GM04504 (cell line): ENCODE measurements around the gene ARHGAP26.

Experiments
- DNase-seq: peaks from one replicate; pipeline ENCODE4 v3.0.0-alpha.2; 2012; ENCODE audit warnings: low read depth

The ARHGAP26 gene

GRCh38 chr5:143248822-143249579, 478.8 kb downstream of the ARHGAP26 start:
- DNase-seq = peak; percentile 79

- DNase-seq = no peak
Observed at GRCh38 chr5:143249851-143250250, 479.7 kb downstream of the ARHGAP26 start.

GRCh38 chr5:143251190-143251589, 481.0 kb downstream of the ARHGAP26 start:
- DNase-seq = no peak

- DNase-seq = no peak
Observed at GRCh38 chr5:143251946-143252345, 481.8 kb downstream of the ARHGAP26 start.

DNA sequence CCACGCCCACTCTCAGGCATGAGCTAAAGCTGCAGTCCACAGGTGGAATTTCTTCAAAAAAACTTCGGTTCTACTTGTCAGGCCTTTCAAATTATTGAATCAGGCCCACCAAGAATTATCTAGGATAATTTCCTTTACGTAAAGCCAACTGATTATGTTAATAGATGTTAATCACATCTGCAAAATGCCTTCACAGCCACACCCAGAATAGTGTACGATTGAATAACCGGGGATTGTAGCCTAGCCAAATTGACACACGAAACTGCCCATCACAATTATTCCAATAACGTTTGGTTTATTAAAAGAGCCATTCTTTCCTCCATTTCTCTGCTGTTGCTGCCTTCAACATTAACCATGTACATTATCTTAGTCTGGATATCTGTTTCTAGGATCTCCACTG, 484.6 kb downstream of the ARHGAP26 start:
- DNase-seq = no peak

GRCh38 chr5:143258559-143259253, 488.5 kb downstream of the ARHGAP26 start:
- no peak for DNase-seq

GRCh38 chr5:143259254-143259605, 489.1 kb downstream of the ARHGAP26 start:
- DNase-seq = no peak

DNA sequence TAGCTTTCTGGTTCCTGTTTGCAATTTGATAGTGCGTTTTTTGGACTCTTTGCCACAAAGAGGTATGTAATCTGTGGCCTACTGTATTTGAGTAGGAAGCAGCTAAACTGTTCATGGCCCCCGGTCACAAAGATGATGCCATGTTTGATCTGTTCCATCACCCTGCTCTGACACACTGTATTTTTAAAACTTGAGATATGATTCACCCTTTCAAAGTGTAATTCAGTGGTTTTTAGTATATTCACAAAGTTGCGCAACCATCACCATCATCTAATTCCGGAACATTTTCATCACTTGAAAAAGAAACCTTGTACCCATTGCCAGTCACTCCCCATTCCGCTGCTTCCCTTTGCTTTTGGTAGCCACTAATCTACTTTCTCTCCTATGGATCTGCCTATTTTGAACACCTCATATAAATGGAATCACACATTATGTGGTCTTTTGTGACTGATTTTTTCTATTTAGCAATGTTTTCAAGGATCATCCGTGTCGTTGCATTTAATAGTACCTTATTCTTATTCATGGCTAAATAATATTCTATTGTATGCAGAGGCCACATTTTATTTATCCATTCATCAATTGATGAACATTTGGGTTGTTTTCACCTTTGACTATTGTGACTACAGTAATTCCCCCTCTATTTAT, 491.7 kb downstream of the ARHGAP26 start:
- DNase-seq = peak; percentile 36

GRCh38 chr5:143262393-143263174, 492.4 kb downstream of the ARHGAP26 start:
- DNase-seq = peak; percentile 57

DNA sequence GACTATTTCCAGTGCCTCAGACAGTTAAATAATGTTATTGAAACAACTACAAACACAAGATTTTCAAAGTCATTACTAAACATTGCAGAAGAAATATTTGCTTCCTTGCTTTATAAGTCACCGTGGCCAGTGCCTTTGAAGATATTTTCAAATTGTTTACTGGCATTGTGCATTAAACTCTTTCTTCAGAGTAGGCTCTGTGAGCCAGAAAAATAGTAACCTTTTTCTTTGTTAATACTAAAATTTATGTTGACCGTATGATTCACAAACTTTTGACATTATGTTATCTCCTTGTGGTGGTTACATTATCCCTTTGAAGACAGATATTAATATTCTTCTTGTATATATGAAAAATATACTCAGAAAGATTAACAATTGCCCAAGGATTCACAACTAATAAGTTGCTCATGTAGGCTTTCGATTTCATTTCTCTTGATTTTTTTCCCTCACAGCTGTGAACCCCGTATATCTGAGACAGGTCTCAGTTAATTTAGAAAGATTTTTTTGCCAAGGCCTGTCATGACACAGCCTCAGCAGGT, 493.2 kb downstream of the ARHGAP26 start:
- DNase-seq = no peak

DNA sequence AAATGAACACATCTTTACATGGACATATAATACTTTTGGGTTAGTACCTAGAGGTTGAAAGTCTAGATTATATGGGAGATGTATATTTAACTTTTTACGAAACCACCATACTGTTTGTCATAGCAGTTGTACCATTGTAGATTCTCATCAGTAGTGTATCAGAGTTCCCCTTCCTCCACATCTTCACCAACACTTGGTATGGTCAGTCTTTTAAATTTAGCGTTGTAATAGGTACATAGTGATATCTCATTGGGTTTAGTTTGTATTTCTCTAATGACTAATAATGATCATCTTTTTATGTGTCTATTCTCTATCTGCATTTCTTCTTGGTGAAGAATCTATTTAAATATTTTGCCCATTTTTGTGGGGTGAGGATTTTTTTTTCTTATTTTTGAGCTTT, 495.8 kb downstream of the ARHGAP26 start:
- DNase-seq = no peak

DNA sequence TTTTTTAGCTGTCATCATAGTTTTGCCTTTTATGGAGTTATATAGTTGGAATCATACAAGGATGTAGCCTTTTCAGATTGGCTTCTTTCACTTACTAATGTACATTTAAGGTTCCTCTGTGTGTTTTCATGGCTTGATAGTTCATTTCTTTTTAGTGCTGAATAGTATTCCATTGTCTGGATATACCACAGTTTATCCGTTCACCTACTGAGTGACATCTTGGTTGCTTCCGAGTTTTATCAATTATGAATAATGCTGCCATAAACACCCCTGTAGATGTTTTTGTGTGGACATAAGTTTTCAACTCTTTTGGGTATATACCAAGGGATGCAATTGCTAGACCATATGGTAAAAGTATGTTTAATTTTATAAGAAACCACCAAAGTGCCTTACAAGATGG, 497.0 kb downstream of the ARHGAP26 start:
- no peak for DNase-seq

DNA sequence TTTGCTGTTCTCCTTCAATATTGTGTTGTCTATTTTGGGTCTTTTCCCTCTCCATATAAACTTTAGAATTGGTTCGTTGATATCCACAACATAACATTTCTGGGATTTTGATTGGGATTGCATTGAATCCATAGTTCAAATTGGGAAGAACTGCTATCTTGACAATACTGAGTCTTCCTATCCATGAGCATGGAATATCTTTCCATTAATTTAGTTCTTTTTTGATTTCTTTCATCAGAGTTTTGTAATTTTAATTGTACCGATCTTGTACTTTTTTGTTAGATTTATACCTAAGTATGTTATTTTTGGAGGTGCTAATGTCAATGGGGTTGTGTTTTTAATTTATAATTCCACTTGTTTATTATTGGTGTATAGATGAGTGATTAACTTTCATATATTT, 498.2 kb downstream of the ARHGAP26 start:
- DNase-seq = no peak

GRCh38 chr5:143271431-143271830, 501.3 kb downstream of the ARHGAP26 start:
- no peak for DNase-seq

DNA sequence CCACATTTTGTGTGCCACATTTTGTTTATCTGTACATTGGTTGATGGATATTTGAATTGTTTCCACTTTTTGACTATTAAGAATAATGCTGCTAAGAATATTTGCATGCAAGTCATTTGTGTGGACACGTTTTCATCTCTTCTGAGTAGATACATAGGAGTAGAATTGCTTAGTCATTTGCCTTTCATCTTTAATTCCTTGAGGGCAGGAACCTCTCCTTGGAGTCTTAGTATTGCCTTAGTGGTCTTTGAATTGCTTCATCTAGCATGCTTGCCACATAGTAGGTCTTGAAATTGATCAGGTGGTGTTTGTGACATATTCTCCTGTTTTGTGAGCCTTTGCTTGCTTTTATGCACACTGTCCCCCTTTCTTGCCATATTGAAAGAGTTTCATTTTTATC, 504.8 kb downstream of the ARHGAP26 start:
- DNase-seq = no peak

GRCh38 chr5:143275512-143276363, 505.6 kb downstream of the ARHGAP26 start:
- no peak for DNase-seq

GRCh38 chr5:143277536-143277935, 507.4 kb downstream of the ARHGAP26 start:
- no peak for DNase-seq
